ENCODE results near the gene PRDM13. TPM values are rescaled to one million over a fixed set of nuclear protein-coding genes. Genes with fewer than 3 reads are reported as not detected.
A peak's percentile ranks its signal among the peaks of the same experiment; 100 is the strongest.

Gene PRDM13
- total and polyA plus RNA-seq, 2 of the 8 experiments (the other 6 are each of a cell fraction or from before 2014, with no cell fraction given) = 0.05 to 0.09 TPM

DNA sequence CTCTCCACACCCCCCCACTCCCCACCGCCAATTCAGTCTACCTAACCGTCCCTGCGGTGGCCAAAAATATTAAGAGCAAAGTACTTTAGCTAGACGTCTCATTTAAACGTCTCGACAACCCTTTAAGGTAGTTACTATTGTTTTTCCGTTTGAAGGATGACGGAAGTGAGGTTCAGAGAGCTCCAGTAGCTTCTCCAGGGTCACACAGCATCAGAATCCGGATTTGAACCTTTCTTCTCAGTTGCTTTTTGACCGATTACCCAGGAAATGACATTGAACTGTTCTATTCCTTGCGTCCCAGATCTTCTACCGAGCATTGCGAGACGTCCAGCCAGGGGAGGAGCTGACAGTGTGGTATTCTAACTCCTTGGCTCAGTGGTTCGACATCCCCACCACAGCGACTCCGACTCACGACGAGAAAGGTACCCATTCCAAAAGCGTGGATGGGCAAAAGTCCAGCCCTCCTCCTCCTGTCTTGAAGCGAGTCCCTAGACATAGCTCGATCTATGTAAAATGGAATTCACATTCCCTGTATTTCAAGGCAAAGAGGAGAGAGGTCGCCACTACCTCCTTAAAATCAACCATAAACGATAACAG, 2.4 kb downstream of the PRDM13 start:
- H4K5ac ChIP-seq (ENCODE audit: insufficient read length, low read depth, low read length) = no peak overlapping the region
- H3K4me3 ChIP-seq (ENCODE audit: extremely low read depth in 1 of 4, insufficient read depth in 2 of 4, low read depth in 3 of 4, low read length in 4 of 4) = peak overlapping the region in 1 of 4 experiments; percentile 33; a peak in 2 of 8 replicates
- H3K23me2 ChIP-seq (ENCODE audit: low read depth, low read length) = peaks cover 7% of the 10 kb centered on the region; the same call in 1 of the 2 replicates
- ChIA-PET CTCF (ENCODE audit: partially characterized antibody) (interaction anchor here (0.6 to 6.6 kb wide), 11 partner anchors 8 to 780 kb away, joined by 3 to 49 read pairs (median 4); no protein-coding TSS in a partner anchor), POLR2A (ENCODE audit: partially characterized antibody) (interaction anchor here (2.0 to 3.1 kb wide), 4 partner anchors 20 to 87 kb away, joined by 4 to 18 read pairs (median 6); partner anchors contain the start of gene CCNC)
- H3K36me3 ChIP-seq (ENCODE audit: control insufficient read depth in 2 of 4, insufficient read depth in 4 of 4, low read length in 3 of 4) = no peaks in the 10 kb centered on the region; a peak in 1 of 8 replicates
- no peak overlapping the region for H2AK5ac ChIP-seq (ENCODE audit: low read depth, low read length)
- H3K23ac ChIP-seq (ENCODE audit: insufficient read length) = no peak overlapping the region
- no peak overlapping the region for H3K9ac ChIP-seq (replicated peaks in 1 of 4; ENCODE audit: extremely low read depth in 1 of 4, low read depth in 3 of 4, low read length in 3 of 4)
- no peak overlapping the region for H2BK20ac ChIP-seq (ENCODE audit: low read length)
- H2BK5ac ChIP-seq (ENCODE audit: low read depth, low read length) = no peak overlapping the region
- H4K20me1 ChIP-seq (replicated peaks in 1 of 2; ENCODE audit: control insufficient read depth in 1 of 2, insufficient read depth in 2 of 2, low read length in 2 of 2) = peaks cover 18 to 31% of the 10 kb centered on the region in 2 experiments
- H4K91ac ChIP-seq (replicated peaks; ENCODE audit: insufficient read length, low read length) = no peak overlapping the region
- no peak overlapping the region for H2AFZ ChIP-seq (ENCODE audit: low read length)
- no peak overlapping the region for H3K56ac ChIP-seq (replicated peaks; ENCODE audit: insufficient read length, low read depth, low read length)
- no peak overlapping the region for H3K27ac ChIP-seq (ENCODE audit: low read depth, low read length)
- no peak overlapping the region for H2BK120ac ChIP-seq (replicated peaks; ENCODE audit: low read depth, low read length)
- WGBS, 2 experiments (ENCODE audit: extremely low coverage in 1 of 2, insufficient coverage in 1 of 2, insufficient read length in 1 of 2, insufficient replicate concordance in 2 of 2, low coverage in 1 of 2, low lambda C conversion rate in 2 of 2, missing lambda C conversion rate in 1 of 2) = 13% methylated on average over 24 of the region's 24 CpGs; no CpG with 5 or more reads in 1 of the 2 experiments
- H3K79me1 ChIP-seq (ENCODE audit: low read depth, low read length) = no peaks in the 10 kb centered on the region
- H3K79me2 ChIP-seq (ENCODE audit: control insufficient read depth in 1 of 2, insufficient read depth in 2 of 2, low read length in 2 of 2) = no peaks in the 10 kb centered on the region
- no peak for DNase-seq (ENCODE audit: low read depth in 1 of 2, low spot score in 2 of 2)
- peaks cover 0 to 37% (median 15%) of the 10 kb centered on the region in 4 experiments; a peak in 5 of 7 replicates for H3K4me1 ChIP-seq (replicated peaks in 1 of 4; ENCODE audit: control insufficient read depth in 3 of 4, insufficient read depth in 4 of 4, low read length in 3 of 4)
- no peak overlapping the region for H4K8ac ChIP-seq (ENCODE audit: extremely low read depth, insufficient read depth, low read length)
- no peak for TF ChIP-seq ASH2L (IDR thresholded peaks at IDR 0.05; ENCODE audit: low read length)
- TF ChIP-seq SRF (IDR thresholded peaks at IDR 0.05; ENCODE audit: low read depth, low read length) = no peak
- TF ChIP-seq JUND (IDR thresholded peaks at IDR 0.05; ENCODE audit: low read length) = no peak
- no peak for TF ChIP-seq PHF8 (conservative IDR thresholded peaks at IDR 0.05; ENCODE audit: low read depth, low read length)
- peak; percentile 84 for TF ChIP-seq KDM1A (IDR thresholded peaks at IDR 0.05; ENCODE audit: borderline replicate concordance, low read length)
- no peak for TF ChIP-seq YY1 (IDR thresholded peaks at IDR 0.05; ENCODE audit: low read depth, low read length)
- TF ChIP-seq BCL11A (IDR thresholded peaks at IDR 0.05; ENCODE audit: low read depth in 2 of 2, low read length in 2 of 2) = no peak
- H3K18ac ChIP-seq (ENCODE audit: extremely low read depth, low read length) = no peak overlapping the region
- no peak overlapping the region for H2BK12ac ChIP-seq (ENCODE audit: low read depth, low read length)
- H3K4ac ChIP-seq (replicated peaks; ENCODE audit: insufficient read length, low read depth, low read length) = no peak overlapping the region
- H3K9me3 ChIP-seq (ENCODE audit: insufficient read depth in 2 of 2, low read depth in 1 of 2, low read length in 1 of 2) = no peaks in the 10 kb centered on the region
- peak overlapping the region; percentile 43 to 52; a peak in 3 of 4 replicates for H3K4me2 ChIP-seq (ENCODE audit: insufficient read depth in 1 of 2, low read depth in 2 of 2, low read length in 2 of 2)
- H2BK15ac ChIP-seq (ENCODE audit: low read length) = no peak overlapping the region
- H3K14ac ChIP-seq (ENCODE audit: insufficient read length) = no peak overlapping the region
- peaks cover 85 to 100% (median 93%) of the 10 kb centered on the region in 4 experiments for H3K27me3 ChIP-seq (replicated peaks in 1 of 4; ENCODE audit: control insufficient read depth in 3 of 4, extremely low read depth in 1 of 4, insufficient read depth in 3 of 4, low read length in 3 of 4)
- FAIRE-seq = no peak
